ENCODE results near the gene REG3A. TPM values are rescaled to one million over a fixed set of nuclear protein-coding genes. Genes with fewer than 3 reads are reported as not detected.

Gene REG3A
- total and polyA plus RNA-seq, 10 of the 15 experiments (the other 5 are each of a cell fraction or from before 2014, with no cell fraction given) = 0.62 TPM; not detected in 9

- BruUV-seq (replicated peaks) = no TSS peak
- H3K27me3 ChIP-seq (replicated peaks in 1 of 2; ENCODE audit: control insufficient read depth in 2 of 2, insufficient read depth in 2 of 2, low read length in 1 of 2) = no peaks in the 10 kb centered on the region
- H3K4me1 ChIP-seq (ENCODE audit: control insufficient read depth, insufficient read depth, low read length) = no peaks in the 10 kb centered on the region
- no peaks in the 10 kb centered on the region for H3K79me2 ChIP-seq (ENCODE audit: control insufficient read depth, insufficient read depth, low read length)
- FAIRE-seq = no peak
- ChIA-PET CTCF (no interaction called here), POLR2A (no interaction called here), RAD21 (ENCODE audit: unreplicated experiment) (no interaction called here), SMC1A (ENCODE audit: uncharacterized antibody, unreplicated experiment) (no interaction called here)
- intact Hi-C loops (cut with micrococcal nuclease; ENCODE audit: unreplicated experiment) = no loop called here
- in situ Hi-C loops (cut with MboI) = no loop called here
- H3K4me2 ChIP-seq (ENCODE audit: control insufficient read depth, insufficient read depth) = no peak overlapping the region
- DNase-seq (ENCODE audit: low read depth, low spot score) = no peak
- no peak for TF ChIP-seq SREBF2 (IDR thresholded peaks at IDR 0.05; ENCODE audit: low read length)
- TF ChIP-seq RBBP5 (conservative IDR thresholded peaks at IDR 0.05) = no peak
- TF ChIP-seq ETV6 (conservative IDR thresholded peaks at IDR 0.05 in 1 of 2, IDR thresholded peaks at IDR 0.05 in 1 of 2; ENCODE audit: borderline replicate concordance in 1 of 2, low read depth in 1 of 2) = no peak
- TF ChIP-seq PKNOX1 (IDR thresholded peaks at IDR 0.05) = no peak
- no peak for TF ChIP-seq ATF2 (IDR thresholded peaks at IDR 0.05; ENCODE audit: low read length)
- TF ChIP-seq CHD4 (IDR thresholded peaks at IDR 0.05) = no peak
- no peak for TF ChIP-seq PRDM15 (CRISPR knock-in tag; IDR thresholded peaks at IDR 0.05)
- TF ChIP-seq CREM (IDR thresholded peaks at IDR 0.05; ENCODE audit: low read depth) = no peak
- TF ChIP-seq KAT2A (conservative IDR thresholded peaks at IDR 0.05; ENCODE audit: control insufficient read depth, low read depth, low read length) = no peak
- TF ChIP-seq EED (IDR thresholded peaks at IDR 0.05; ENCODE audit: low read depth) = no peak
- no peak for TF ChIP-seq GABPA (IDR thresholded peaks at IDR 0.05; ENCODE audit: low read depth)
- TF ChIP-seq ZNF592 (IDR thresholded peaks at IDR 0.05) = no peak
- TF ChIP-seq MTA2 (IDR thresholded peaks at IDR 0.05; ENCODE audit: low read depth) = no peak
- TF ChIP-seq WRNIP1 (IDR thresholded peaks at IDR 0.05; ENCODE audit: borderline replicate concordance, low read depth, low read length) = no peak
- no peak for TF ChIP-seq BACH1 (IDR thresholded peaks at IDR 0.05; ENCODE audit: borderline replicate concordance)
- no peak overlapping the region for H3K4me3 ChIP-seq
- no peak overlapping the region for H3K9ac ChIP-seq (ENCODE audit: control insufficient read depth, insufficient read depth, low read length)
- no peak overlapping the region for H3K27ac ChIP-seq (ENCODE audit: control insufficient read depth, insufficient read depth)
- no peaks in the 10 kb centered on the region for H4K20me1 ChIP-seq (ENCODE audit: control insufficient read depth, insufficient read depth)
- no peaks in the 10 kb centered on the region for H3K36me3 ChIP-seq (ENCODE audit: control insufficient read depth in 2 of 2, insufficient read depth in 2 of 2, low read length in 1 of 2)
- no peak overlapping the region for H2AFZ ChIP-seq (ENCODE audit: control insufficient read depth, low read depth, low read length)
- no peak for ATAC-seq
- H3K9me3 ChIP-seq (replicated peaks; ENCODE audit: control insufficient read depth, insufficient read depth, low read length) = no peaks in the 10 kb centered on the region
- WGBS (ENCODE audit: insufficient coverage, insufficient replicate concordance, low lambda C conversion rate, missing lambda C conversion rate) = 2% methylated on average over 3 of the region's 3 CpGs
These were observed 29.9 kb upstream of the REG3A start for GRCh38 chr2:79189465-79189864.
